GDM1 (cell line): Measurements from ENCODE around the gene MBL2.

ENCODE experiments used
- DNase-seq: peaks from one replicate; lab custom pipeline; 2025; lab: John Stamatoyannopoulos, UW

Gene MBL2

DNA sequence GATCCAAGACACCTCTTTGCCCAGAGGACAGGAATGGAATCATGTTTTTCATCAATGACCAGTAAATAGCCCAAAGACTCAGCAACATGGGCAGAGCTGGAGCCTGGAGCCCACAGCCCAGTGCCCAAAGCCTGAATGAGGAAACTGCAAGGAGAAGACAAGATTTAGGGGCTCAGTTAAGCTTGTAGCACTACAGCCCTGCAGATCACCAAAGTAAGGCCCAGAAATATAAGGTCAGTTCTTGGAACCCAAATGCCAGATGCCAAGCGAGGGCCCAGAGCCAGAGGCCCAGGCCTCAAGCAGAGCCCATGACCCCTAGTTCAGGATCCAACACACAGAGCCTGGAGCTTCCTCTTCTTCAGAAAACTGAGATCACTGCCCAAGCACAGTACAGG lies 32.4 kb downstream of the MBL2 start:
- no peak for DNase-seq

DNA sequence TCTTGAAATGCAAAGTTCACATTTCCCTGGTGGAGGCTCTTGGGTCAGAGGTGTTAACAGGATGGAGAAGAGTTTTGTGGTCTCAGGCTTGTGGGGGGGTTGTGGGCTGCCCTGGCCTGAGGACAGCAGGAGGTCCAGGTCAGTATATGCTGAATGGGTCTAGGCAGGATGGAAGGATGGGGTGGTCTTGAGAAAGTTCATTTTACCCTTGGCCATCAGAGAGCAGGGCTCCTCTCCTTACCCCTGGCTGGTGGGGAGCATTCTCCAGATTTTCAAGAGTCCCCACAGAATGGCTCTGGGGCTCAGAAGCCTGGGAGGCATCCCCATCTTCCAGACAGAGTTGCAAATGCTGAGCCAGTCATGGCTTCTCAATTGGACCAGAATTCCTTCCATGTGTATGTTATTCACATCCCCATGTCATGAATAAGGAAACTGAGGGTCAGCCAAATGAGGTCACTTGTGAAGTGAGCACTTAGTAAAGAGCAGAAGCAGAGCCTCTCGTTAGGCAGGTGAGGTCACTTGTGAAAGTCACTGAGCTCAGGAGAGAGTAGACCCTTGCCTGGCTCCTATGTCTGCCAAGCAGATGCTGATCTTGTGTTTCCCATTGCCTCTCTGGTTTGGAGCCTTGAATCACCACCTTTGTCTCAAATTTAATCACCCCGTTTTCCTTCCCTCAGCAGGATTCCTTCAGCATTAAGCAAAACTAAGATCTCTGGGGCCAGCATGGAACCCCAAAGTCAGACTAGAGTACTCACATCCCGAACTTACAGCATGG lies 33.0 kb downstream of the MBL2 start:
- no peak for DNase-seq

DNA sequence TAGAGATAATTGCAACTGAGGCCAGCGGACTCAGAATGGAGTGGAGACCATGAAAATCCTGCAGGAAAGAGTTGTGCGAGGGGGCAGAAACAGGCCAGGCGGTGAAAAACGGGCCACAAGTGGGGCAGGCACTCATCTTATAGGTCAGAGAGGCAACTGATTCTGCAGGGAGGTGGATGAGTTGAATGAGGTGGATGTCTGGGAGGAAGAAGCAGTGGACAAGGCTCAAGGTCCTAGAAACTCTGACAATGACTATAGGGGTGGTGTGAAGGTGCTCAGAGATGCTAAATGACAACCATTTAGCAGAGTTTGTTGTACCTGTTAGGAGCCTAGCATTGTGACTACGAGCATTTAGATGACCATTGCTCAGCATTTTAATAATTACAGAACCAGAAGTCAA lies 33.6 kb downstream of the MBL2 start:
- no peak for DNase-seq

DNA sequence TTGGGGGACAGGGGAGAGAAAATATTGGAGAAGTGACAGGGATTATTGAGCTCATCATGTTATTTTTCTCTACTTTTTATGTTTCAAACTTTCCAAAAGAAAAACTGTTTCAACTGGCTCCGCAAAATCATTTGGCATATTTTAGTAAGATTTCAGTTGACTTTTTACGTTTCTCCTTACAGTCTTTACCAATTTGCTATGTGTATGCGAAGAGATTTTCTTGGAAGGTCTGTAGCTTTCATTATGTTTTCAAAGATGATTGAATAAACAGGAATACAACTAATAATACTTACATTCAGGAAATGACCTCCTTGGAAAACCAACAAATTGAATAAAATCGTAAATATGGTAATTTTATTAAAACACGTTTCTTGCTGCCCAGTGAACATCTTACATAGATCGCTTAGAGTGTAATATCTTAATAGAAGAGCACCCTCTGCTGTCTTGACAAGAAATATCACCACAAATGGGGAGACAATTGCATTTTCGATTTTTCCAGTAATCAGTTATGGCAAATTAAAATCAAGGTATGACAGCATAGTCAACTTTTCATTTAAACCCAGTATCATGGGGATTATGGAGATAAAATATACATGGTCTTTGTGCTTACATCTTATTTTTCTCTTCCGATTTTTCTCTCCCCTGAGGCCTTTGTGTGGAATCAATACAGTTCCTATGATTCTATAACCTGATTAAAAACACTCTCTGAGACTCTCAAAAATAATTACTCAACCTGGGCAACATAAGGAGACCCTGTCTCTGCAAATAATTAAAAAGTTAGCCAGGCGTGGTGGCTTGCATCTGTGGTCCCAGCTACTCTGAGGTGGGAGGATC lies 43.1 kb downstream of the MBL2 start:
- DNase-seq, result no peak

- DNase-seq, result no peak
These were observed 52.6 kb downstream of the MBL2 start for GRCh38 chr10:52720018-52720417.
